ENCODE measurements around the gene ANK2.

The ANK2 gene

GRCh38 chr4:113049421-113050370, at the start of gene ANK2:
Gene ANK2, plus strand, starts transcription at chr4:113049653. Its CDS starts 76 bp downstream, at chr4:113049729.
- no peak for DNase-seq (ENCODE audit: low read depth in 2 of 2)

GRCh38 chr4:113003841-113004240, 45.6 kb upstream of the ANK2 start:
- DNase-seq (ENCODE audit: low read depth in 2 of 2) = no peak

DNA sequence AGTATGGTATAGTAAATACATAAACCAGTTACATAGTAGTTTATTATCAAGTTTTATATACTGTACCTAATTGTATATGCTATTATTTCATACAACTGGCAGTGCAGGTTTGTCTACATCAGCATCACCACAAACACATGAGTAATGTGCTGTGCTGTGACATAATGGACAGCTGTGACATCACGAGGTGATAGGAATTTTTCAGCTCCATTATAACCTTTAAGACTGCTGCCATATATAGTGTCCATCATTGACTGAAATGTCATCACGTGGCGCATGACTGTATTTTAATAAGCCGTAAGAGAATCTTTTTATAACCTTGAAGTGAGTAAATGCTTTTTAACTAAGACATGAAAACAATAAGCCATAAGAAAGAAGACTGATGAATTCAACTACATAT, 44.8 kb upstream of the ANK2 start:
- DNase-seq (ENCODE audit: low read depth in 2 of 2) = no peak

- DNase-seq (ENCODE audit: low read depth in 2 of 2) = no peak
Measured at GRCh38 chr4:113006632-113007031, 42.8 kb upstream of the ANK2 start.

- no peak for DNase-seq (ENCODE audit: low read depth in 2 of 2)
Measured at GRCh38 chr4:113007151-113007550, 42.3 kb upstream of the ANK2 start.

DNA sequence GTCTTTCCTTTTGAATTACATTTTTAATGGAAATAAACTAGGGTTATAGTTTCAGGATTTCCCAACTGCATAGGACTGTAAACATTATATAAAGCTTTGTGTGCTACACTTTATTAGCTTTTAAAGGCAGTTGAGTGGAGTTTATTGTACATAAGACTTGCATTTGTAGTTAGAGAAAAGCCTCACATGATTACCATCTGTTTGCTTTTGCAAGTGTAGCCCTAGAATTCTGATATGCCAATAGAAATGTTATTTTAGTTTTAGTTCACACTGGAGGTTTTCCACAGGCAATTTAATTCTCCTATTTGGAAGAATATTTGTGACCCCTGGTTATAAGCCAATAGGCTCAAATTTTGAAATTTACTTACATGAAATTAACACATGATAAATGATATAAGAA, 41.3 kb upstream of the ANK2 start:
- DNase-seq (ENCODE audit: low read depth in 2 of 2) = no peak

- DNase-seq (ENCODE audit: low read depth in 2 of 2) = no peak
Measured at GRCh38 chr4:113008716-113009115, 40.7 kb upstream of the ANK2 start.

- no peak for DNase-seq (ENCODE audit: low read depth in 2 of 2)
Measured at GRCh38 chr4:113009461-113009860, 40.0 kb upstream of the ANK2 start.

- DNase-seq (ENCODE audit: low read depth in 2 of 2) = no peak
Measured at GRCh38 chr4:113012122-113012725, 37.2 kb upstream of the ANK2 start.

DNA sequence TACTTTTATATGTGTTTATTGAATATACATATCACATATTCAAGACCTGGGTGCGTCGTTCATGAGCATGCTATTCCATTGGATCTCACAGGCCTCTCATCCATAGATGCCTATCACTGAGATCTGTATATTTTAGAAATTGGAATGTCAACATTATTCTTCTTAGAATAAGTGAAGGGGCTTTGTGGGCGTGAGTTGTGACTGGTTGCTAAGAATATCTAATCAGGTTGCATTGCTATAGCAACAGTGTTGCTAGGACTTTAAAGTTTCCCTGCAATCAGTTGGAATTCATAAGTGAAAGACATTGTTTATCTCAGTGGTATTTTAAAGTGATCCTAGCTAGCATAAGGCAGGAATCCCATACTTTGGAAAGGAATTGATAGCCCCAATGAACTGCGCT, 36.7 kb upstream of the ANK2 start:
- no peak for DNase-seq (ENCODE audit: low read depth in 2 of 2)

DNA sequence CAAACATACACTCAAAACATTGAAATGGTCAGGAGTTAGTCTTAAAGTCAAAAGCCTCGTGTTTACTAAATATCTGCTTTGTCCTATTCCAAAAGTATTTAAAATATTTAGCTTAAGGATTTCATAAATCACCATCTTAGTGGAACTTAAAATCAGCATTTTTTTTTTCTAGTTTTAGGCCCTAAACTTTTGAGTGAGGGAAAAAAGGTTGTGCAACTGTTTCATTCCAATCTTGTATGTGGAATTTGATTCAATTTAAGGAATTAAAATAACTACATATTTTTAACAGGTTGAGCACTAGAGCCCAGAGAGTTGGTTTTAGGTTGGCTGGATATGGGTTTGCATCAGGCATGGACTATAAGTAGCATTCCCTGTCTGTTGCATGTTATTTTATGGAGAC, 35.7 kb upstream of the ANK2 start:
- no peak for DNase-seq (ENCODE audit: low read depth in 2 of 2)

DNA sequence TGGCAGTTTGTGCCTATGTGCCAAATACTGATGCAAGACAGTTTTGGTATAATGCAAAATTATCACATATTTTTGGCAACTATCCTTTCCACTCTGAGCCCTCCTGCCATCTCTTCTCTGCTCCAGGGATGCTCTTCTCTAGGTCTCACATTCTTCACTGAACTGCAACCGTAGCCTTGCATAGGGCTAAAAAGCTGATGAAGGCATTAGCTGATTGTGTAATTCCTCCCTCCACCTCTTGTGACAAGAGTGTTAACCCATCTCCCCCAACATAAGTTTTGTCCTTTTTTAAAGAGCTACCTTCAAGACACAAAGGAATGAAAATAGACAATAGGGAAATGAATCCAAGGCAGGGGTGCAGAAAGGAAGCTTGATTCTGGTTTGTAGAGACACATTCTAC, 33.1 kb upstream of the ANK2 start:
- DNase-seq (ENCODE audit: low read depth in 2 of 2) = no peak

GRCh38 chr4:113020966-113021365, 28.5 kb upstream of the ANK2 start:
- DNase-seq (ENCODE audit: low read depth in 2 of 2) = no peak

GRCh38 chr4:113024388-113024787, 25.1 kb upstream of the ANK2 start:
- DNase-seq (ENCODE audit: low read depth in 2 of 2) = no peak

DNA sequence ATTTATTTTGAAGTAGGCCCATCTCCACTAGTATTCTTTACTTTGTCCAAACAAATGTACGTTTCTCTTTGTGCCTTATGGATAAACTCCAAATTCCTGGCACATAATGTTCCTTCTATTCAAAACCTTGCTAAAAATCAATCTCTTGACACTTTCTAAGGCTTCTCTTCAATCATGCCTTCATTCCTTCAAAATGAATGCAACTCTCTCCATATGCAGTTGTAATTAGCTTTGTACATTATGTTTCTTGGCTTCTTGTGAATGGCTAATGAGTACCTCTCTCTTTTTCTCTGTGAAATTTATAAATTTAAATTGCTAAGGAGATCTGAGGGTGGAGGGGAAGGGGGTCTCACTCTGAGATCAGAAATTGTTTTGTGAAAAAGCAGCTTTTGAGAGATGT, 24.0 kb upstream of the ANK2 start:
- DNase-seq (ENCODE audit: low read depth in 2 of 2) = no peak

DNA sequence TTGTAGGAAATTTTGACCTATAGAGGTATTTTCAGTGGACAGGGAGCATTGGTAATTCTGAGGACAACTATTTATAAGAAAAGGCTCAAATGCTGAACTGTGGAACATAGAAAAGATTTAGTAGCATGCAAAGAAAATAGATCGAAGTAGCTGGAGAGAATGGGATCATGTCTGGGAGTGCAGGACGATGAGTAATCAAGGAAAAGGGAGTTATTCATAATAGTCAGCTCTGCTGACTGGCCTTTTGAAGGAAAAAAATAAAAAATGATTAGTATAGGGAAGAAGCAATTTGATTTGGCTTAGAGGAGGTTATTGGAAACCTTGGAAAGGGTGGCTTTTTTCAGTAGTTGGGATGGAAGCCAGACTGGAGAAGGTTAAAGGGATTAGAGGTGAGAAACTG, 22.9 kb upstream of the ANK2 start:
- no peak for DNase-seq (ENCODE audit: low read depth in 2 of 2)

GRCh38 chr4:113028074-113028473, 21.4 kb upstream of the ANK2 start:
- DNase-seq (ENCODE audit: low read depth in 2 of 2) = no peak

GRCh38 chr4:113031212-113031611, 18.2 kb upstream of the ANK2 start:
- no peak for DNase-seq (ENCODE audit: low read depth in 2 of 2)

DNA sequence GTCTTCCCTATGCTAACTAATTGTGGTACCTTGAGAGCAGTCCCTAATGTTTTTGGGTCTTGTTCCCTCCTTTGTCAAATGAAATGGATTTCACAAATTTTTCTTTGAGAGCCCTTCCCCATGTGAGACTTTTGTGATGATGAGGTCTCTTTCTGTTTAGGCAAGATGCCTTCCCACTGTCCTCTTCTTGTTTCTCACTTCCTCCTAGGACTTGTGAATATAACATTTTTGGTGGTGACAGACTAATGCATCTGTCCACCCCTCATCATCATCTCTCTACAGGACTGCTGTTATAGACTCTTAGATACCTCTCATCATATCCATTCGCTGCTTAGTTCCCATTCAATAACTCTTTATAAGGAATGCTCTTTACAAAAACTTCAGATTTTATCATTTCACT, 8.7 kb upstream of the ANK2 start:
- no peak for DNase-seq (ENCODE audit: low read depth in 2 of 2)

GRCh38 chr4:113042502-113042901, 7.0 kb upstream of the ANK2 start:
- no peak for DNase-seq (ENCODE audit: low read depth in 2 of 2)

- no peak for DNase-seq (ENCODE audit: low read depth in 2 of 2)
Measured at GRCh38 chr4:113043591-113043990, 5.9 kb upstream of the ANK2 start.

GRCh38 chr4:113050371-113050755, 910 bp downstream of the ANK2 start:
- DNase-seq (ENCODE audit: low read depth in 2 of 2) = no peak

GRCh38 chr4:113050837-113051236, 1.4 kb downstream of the ANK2 start:
- no peak for DNase-seq (ENCODE audit: low read depth in 2 of 2)

Measured in activated CD8-positive, alpha-beta memory T cell treated with anti-CD3 and anti-CD28 coated beads for 4 hours (primary cell).